SU-DHL-6 (cell line): Measurements from ENCODE around the gene NCCRP1.

Experiments used
- EZH2phosphoT487 ChIP-seq: fragments of 200-600 bp; sonication (generic), shearing (Covaris generic); conservative IDR thresholded peaks from 2 replicates; pipeline ENCODE4 v1.6.1; 2018; ENCODE audit warnings: mild to moderate bottlenecking, antibody characterized with exemption, low read length, moderate library complexity, mixed read lengths
- TF ChIP-seq, protein P1 (sequence below): fragments of 200-600 bp; sonication (generic); IDR thresholded peaks from one replicate; pipeline ENCODE4 v1.5.1; 2017; ENCODE audit warnings: antibody characterized with exemption, mild to moderate bottlenecking, low read length, moderate library complexity; ENCODE audit not compliant: insufficient read depth, poor library complexity, severe bottlenecking

DNA sequence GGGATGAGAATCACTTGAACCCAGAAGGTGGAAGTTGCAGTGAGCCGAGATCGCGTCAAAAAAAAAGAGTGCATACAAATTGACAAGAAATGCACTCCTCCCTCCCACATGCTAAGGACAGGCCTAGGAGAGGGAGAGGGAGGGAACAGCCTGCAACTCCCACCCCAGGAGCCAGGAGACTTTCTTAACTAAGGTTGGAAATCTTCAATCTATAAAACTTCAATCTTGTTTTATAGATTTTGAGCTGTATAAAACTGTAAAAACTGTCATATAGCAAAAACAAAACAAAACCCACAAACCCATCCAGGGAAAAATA, 8.6 kb downstream of the NCCRP1 start:
- TF ChIP-seq, protein P1, sequence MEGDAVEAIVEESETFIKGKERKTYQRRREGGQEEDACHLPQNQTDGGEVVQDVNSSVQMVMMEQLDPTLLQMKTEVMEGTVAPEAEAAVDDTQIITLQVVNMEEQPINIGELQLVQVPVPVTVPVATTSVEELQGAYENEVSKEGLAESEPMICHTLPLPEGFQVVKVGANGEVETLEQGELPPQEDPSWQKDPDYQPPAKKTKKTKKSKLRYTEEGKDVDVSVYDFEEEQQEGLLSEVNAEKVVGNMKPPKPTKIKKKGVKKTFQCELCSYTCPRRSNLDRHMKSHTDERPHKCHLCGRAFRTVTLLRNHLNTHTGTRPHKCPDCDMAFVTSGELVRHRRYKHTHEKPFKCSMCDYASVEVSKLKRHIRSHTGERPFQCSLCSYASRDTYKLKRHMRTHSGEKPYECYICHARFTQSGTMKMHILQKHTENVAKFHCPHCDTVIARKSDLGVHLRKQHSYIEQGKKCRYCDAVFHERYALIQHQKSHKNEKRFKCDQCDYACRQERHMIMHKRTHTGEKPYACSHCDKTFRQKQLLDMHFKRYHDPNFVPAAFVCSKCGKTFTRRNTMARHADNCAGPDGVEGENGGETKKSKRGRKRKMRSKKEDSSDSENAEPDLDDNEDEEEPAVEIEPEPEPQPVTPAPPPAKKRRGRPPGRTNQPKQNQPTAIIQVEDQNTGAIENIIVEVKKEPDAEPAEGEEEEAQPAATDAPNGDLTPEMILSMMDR: no peak
- no peak for TF ChIP-seq EZH2phosphoT487
